Measurements from ENCODE around the gene SNURF. TPM values are rescaled to one million over a fixed set of nuclear protein-coding genes. Genes with fewer than 3 reads are reported as not detected.

The SNURF gene, protein sequence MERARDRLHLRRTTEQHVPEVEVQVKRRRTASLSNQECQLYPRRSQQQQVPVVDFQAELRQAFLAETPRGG
- total RNA-seq: 9.0 and 14.7 TPM in 2 replicates

DNA sequence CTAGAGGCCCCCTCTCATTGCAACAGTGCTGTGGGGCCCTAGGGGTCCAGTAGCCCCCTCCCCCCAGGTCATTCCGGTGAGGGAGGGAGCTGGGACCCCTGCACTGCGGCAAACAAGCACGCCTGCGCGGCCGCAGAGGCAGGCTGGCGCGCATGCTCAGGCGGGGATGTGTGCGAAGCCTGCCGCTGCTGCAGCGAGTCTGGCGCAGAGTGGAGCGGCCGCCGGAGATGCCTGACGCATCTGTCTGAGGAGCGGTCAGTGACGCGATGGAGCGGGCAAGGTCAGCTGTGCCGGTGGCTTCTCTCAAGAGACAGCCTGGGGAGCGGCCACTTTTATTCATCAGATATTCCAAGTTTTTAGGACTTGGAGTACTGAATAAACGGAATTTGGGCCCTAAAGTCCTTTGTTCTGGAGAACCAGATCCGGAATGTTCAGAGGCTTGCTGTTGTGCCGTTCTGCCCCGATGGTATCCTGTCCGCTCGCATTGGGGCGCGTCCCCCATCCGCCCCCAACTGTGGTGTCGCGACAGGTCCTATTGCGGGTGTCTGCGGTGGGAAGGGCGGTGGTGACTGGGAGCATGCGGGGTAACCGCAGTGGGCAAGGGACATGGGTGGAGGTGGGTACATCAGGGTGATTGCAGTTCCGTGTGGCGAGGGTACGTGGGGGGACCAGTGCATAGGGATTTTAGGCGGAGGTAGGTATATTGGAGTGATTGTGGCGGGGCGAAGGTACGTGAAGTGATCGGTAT is at the start of gene SNURF, which contains the start of gene SNRPN:
TSS of gene SNURF (plus strand) at position 205 of the 748 bp plus-strand sequence. CDS start at position 267, 62 bp downstream.
TSS of gene SNRPN (plus strand) at position 205 of the 748 bp plus-strand sequence. CDS start 19,467 bp downstream, outside the sequence.

Other genes with a start within 250 kb of the SNURF start
- 109 and 186 TPM in 2 replicates for gene SNRPN, start within 50 bp of the SNURF start, total RNA-seq